Measurements from ENCODE around the gene MTUS2. TPM values are rescaled to one million over a fixed set of nuclear protein-coding genes. Genes with fewer than 3 reads are reported as not detected.

Gene MTUS2
- total and polyA plus RNA-seq, 2 donors (not counting 1 experiment from before 2014, with no cell fraction given), result 0.06 TPM; not detected in 1

- no peak for DNase-seq (ENCODE audit: low read depth in 2 of 2)
- H3K4me3 ChIP-seq (replicated peaks in 1 of 4; ENCODE audit: control extremely low read depth in 1 of 4, insufficient read depth in 1 of 4, low read depth in 3 of 4, low read length in 4 of 4), result no peak overlapping the region
- peaks cover 5% of the 10 kb centered on the region for H3K36me3 ChIP-seq (ENCODE audit: control insufficient read depth, insufficient read depth, low read length)
- no peak overlapping the region for H3K27ac ChIP-seq (ENCODE audit: insufficient read depth, low read length)
- TF ChIP-seq CTCF (conservative IDR thresholded peaks at IDR 0.05 in 1 of 2, IDR thresholded peaks at IDR 0.05 in 1 of 2; ENCODE audit: low read depth in 1 of 2, low read length in 2 of 2) (no peak), EZH2 (IDR thresholded peaks at IDR 0.05; ENCODE audit: low read length, missing control alignments) (no peak)
- peaks cover 7% of the 10 kb centered on the region for H3K79me2 ChIP-seq (ENCODE audit: control insufficient read depth, insufficient read depth, low read length)
- no peaks in the 10 kb centered on the region for H3K4me1 ChIP-seq (ENCODE audit: control insufficient read depth, extremely low read depth, insufficient read depth, low read length)
- H2AFZ ChIP-seq (ENCODE audit: low read length), result no peak overlapping the region
- H4K20me1 ChIP-seq (ENCODE audit: control insufficient read depth, extremely low read depth, insufficient read depth, low read length), result no peaks in the 10 kb centered on the region
- no peaks in the 10 kb centered on the region for H3K27me3 ChIP-seq (ENCODE audit: control insufficient read depth, insufficient read depth, low read length)
- H3K9ac ChIP-seq (ENCODE audit: insufficient read depth, low read length), result no peak overlapping the region
- H3K4me2 ChIP-seq (ENCODE audit: extremely low read depth, insufficient read depth, low read length), result no peak overlapping the region
- no peaks in the 10 kb centered on the region for H3K9me3 ChIP-seq (ENCODE audit: control insufficient read depth, insufficient read depth, low read depth, low read length)
Observed at GRCh38 chr13:29536853-29537252, 716.7 kb downstream of the MTUS2 start.

GRCh38 chr13:29537736-29538651 is 717.9 kb downstream of the MTUS2 start:
- no peaks in the 10 kb centered on the region for H4K20me1 ChIP-seq (ENCODE audit: control insufficient read depth, extremely low read depth, insufficient read depth, low read length)
- no peak for TF ChIP-seq CTCF (conservative IDR thresholded peaks at IDR 0.05 in 1 of 2, IDR thresholded peaks at IDR 0.05 in 1 of 2; ENCODE audit: low read depth in 1 of 2, low read length in 2 of 2)
- TF ChIP-seq EZH2 (IDR thresholded peaks at IDR 0.05; ENCODE audit: low read length, missing control alignments), result no peak
- no peaks in the 10 kb centered on the region for H3K4me1 ChIP-seq (ENCODE audit: control insufficient read depth, extremely low read depth, insufficient read depth, low read length)
- no peaks in the 10 kb centered on the region for H3K9me3 ChIP-seq (ENCODE audit: control insufficient read depth, insufficient read depth, low read depth, low read length)
- no peaks in the 10 kb centered on the region for H3K27me3 ChIP-seq (ENCODE audit: control insufficient read depth, insufficient read depth, low read length)
- H2AFZ ChIP-seq (ENCODE audit: low read length), result no peak overlapping the region
- H3K4me3 ChIP-seq (replicated peaks in 1 of 4; ENCODE audit: control extremely low read depth in 1 of 4, insufficient read depth in 1 of 4, low read depth in 3 of 4, low read length in 4 of 4), result no peak overlapping the region
- H3K9ac ChIP-seq (ENCODE audit: insufficient read depth, low read length), result no peak overlapping the region
- peaks cover 7% of the 10 kb centered on the region for H3K79me2 ChIP-seq (ENCODE audit: control insufficient read depth, insufficient read depth, low read length)
- H3K36me3 ChIP-seq (ENCODE audit: control insufficient read depth, insufficient read depth, low read length), result peaks cover 5% of the 10 kb centered on the region
- no peak overlapping the region for H3K27ac ChIP-seq (ENCODE audit: insufficient read depth, low read length)
- no peak for DNase-seq (ENCODE audit: low read depth in 2 of 2)
- no peak overlapping the region for H3K4me2 ChIP-seq (ENCODE audit: extremely low read depth, insufficient read depth, low read length)

- TF ChIP-seq EZH2 (IDR thresholded peaks at IDR 0.05; ENCODE audit: low read length, missing control alignments) (no peak), CTCF (conservative IDR thresholded peaks at IDR 0.05 in 1 of 2, IDR thresholded peaks at IDR 0.05 in 1 of 2; ENCODE audit: low read depth in 1 of 2, low read length in 2 of 2) (no peak)
- Histone ChIP-seq H3K9me3 (ENCODE audit: control insufficient read depth, insufficient read depth, low read depth, low read length) (no peaks in the 10 kb centered on the region), H3K4me2 (ENCODE audit: extremely low read depth, insufficient read depth, low read length) (no peak overlapping the region), H3K36me3 (ENCODE audit: control insufficient read depth, insufficient read depth, low read length) (peaks cover 5% of the 10 kb centered on the region), H2AFZ (ENCODE audit: low read length) (no peak overlapping the region), H3K4me3 (replicated peaks in 1 of 4; ENCODE audit: control extremely low read depth in 1 of 4, insufficient read depth in 1 of 4, low read depth in 3 of 4, low read length in 4 of 4) (no peak overlapping the region), H3K79me2 (ENCODE audit: control insufficient read depth, insufficient read depth, low read length) (peaks cover 10% of the 10 kb centered on the region), H3K27me3 (ENCODE audit: control insufficient read depth, insufficient read depth, low read length) (no peaks in the 10 kb centered on the region), H3K4me1 (ENCODE audit: control insufficient read depth, extremely low read depth, insufficient read depth, low read length) (no peaks in the 10 kb centered on the region), H3K9ac (ENCODE audit: insufficient read depth, low read length) (no peak overlapping the region), H3K27ac (ENCODE audit: insufficient read depth, low read length) (no peak overlapping the region), H4K20me1 (ENCODE audit: control insufficient read depth, extremely low read depth, insufficient read depth, low read length) (no peaks in the 10 kb centered on the region)
- DNase-seq (ENCODE audit: low read depth in 2 of 2), result peak in 1 of 2 donors; percentile 34
Observed at GRCh38 chr13:29538652-29539040, 718.5 kb downstream of the MTUS2 start.
